ENCODE data around the gene UNKL.

DNA sequence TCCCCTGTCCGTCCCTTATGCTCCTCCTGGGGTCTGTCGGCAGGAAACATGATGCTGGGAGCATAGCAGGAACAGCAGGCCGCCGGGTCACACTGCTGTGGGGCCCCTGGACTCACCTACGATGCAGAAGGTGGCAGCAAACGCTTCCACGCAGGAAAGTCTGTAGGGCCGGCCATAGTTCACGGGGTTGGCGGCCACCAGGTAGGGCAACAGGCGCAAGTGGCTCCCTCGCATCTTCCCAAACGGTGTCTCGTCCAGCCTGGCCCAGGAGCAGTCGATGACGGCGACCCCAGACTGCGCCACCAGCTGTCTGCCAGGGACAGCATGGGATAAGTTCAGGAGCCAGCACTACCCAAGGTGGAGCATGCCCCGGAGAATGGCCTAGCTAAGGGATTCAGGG, 63.8 kb downstream of the UNKL start:
- TF ChIP-seq, protein P1, sequence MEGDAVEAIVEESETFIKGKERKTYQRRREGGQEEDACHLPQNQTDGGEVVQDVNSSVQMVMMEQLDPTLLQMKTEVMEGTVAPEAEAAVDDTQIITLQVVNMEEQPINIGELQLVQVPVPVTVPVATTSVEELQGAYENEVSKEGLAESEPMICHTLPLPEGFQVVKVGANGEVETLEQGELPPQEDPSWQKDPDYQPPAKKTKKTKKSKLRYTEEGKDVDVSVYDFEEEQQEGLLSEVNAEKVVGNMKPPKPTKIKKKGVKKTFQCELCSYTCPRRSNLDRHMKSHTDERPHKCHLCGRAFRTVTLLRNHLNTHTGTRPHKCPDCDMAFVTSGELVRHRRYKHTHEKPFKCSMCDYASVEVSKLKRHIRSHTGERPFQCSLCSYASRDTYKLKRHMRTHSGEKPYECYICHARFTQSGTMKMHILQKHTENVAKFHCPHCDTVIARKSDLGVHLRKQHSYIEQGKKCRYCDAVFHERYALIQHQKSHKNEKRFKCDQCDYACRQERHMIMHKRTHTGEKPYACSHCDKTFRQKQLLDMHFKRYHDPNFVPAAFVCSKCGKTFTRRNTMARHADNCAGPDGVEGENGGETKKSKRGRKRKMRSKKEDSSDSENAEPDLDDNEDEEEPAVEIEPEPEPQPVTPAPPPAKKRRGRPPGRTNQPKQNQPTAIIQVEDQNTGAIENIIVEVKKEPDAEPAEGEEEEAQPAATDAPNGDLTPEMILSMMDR (conservative IDR thresholded peaks at IDR 0.05 in 1 of 2, IDR thresholded peaks at IDR 0.05 in 1 of 2; ENCODE audit: extremely low read depth in 1 of 2, insufficient read depth in 1 of 2, low read depth in 1 of 2, low read length in 2 of 2): no peak
- no peak for TF ChIP-seq EZH2 (IDR thresholded peaks at IDR 0.05; ENCODE audit: borderline replicate concordance, low read length)
